Glomerular visceral epithelial cell (primary cell): ENCODE results near the gene ACE.

Experiments used
- DNase-seq: peaks from one replicate; pipeline ENCODE4 v3.0.0-alpha.2; 2016; ENCODE audit errors: extremely low spot score

The ACE gene

DNA sequence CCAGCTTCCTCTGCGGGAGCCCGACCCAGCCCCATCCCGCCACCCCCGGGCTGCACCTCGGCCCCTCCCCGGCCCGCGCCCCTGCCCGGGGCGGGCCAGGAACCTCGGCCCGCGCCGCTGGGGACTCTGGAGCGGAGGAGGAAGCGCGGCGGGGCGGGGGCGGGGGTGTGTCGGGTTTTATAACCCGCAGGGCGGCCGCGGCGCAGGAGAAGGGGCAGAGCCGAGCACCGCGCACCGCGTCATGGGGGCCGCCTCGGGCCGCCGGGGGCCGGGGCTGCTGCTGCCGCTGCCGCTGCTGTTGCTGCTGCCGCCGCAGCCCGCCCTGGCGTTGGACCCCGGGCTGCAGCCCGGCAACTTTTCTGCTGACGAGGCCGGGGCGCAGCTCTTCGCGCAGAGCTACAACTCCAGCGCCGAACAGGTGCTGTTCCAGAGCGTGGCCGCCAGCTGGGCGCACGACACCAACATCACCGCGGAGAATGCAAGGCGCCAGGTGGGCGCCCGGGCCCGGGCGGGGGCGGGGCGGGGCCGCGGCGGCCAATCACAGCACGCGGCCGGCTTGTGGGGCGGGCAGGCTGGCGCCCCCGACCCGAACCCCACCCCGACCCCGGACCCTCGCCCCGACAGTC lies at the start of gene ACE:
ACE (plus strand) TSS at position 208 of the 626 bp plus-strand sequence; CDS start at position 242, 34 bp downstream.
- peak; percentile 30 for DNase-seq

- no peak for DNase-seq
Observed at GRCh38 chr17:63429766-63430165, 47.1 kb upstream of the ACE start.

DNA sequence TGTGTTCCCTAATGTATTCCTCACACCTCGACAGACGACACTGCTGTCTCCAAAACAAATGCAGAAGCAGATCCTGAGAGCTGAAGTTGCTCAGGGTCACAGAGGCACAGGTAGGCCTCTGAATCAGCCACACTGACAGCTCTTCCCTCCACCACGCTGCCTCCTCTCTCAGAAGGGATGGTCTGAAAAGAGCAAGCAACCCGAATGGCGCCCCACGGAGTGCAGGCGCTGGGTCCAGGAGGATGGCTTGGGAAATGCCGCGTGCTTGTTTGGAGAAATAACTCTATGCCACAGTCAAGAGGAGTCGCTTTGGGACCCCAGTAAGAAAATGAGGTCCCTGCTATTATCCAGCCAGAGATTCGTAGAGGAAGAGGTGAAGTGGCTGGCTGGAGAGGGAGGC lies 46.6 kb upstream of the ACE start:
- no peak for DNase-seq

- DNase-seq = no peak
Observed at GRCh38 chr17:63431618-63431938, 45.3 kb upstream of the ACE start.

DNA sequence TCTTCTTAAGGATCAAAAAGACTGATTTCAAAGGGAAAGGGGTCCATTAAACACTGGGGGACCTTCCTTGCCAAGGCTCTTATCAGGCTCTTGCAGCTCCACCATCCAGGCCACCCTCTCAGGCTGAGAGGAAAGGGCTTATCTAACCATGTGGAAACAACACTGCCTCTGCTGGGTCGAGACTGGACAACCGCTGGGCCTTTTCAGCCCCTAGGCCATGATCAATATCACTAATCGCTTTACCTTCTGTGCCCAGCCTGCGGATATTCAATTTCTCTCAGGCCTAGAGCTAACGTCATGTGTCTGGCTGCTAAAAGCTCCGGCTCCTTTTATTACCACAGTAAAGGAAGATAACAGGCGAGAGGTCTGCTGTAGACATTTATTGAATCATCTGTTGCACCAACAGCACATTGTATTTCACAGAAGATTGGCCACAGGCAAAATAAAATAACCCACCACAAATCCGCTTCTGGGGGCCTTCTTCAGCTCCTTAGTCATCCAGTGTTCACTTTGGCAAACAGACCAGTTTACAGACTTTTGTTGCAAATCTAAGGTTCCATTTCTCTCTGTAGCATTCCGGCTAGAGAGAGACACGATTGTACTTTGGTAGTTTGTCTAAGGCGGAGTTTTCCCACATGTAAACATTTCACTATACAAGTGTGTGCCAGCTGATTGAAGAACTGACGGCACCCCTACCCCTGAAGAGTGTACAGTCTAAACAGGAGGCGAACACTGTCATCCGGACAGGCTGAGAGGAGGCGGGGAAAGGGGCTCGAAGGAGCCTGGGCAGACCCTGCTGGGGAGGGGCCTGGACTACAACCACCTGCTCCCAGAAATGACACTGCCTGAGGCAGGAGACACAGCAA lies 44.7 kb upstream of the ACE start:
- DNase-seq = no peak

DNA sequence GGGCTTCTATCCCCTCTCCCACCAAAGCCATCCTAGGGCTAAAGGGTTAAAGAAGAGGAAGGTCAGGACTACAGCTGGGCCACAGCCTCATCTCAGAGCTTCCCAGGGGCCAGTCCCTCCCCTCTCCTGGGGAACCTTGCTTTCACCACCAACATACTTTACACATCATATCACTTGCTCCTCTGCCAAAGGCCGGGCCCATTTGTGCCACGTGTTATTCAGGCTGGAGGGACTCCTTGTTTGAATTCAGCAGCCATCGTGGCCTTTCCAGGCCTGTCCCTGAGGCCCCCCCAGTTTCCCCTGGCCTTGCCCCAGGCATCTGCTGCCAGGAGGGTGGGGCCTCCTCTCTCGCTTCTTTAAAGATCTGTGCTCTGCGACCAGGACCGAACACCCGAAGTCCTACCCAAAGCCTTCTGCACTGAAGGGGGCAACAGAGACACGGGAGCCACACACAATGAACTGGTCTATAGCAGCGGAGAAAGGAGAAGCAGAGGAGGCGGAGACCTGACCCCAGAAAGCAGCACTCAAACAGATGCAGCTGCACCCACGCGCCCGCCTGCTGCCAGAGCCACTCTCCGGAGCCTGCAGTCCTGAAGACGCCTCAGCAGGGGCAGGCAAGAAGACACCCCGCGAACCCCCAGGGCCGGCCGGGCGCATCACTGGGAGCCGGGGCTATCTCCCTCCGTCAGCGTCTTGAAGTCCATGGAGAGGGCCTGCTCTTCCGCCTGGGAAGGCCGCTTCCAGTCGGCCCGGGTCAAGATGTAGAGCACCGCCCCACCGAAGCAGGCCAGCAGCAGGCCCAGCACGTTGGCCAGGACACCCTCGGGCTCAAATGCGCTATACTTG lies 42.9 kb upstream of the ACE start:
- DNase-seq = peak; percentile 64

GRCh38 chr17:63434951-63435571 lies 41.8 kb upstream of the ACE start:
- DNase-seq = peak; percentile 53

GRCh38 chr17:63435681-63436522 lies 41.0 kb upstream of the ACE start:
- no peak for DNase-seq

DNA sequence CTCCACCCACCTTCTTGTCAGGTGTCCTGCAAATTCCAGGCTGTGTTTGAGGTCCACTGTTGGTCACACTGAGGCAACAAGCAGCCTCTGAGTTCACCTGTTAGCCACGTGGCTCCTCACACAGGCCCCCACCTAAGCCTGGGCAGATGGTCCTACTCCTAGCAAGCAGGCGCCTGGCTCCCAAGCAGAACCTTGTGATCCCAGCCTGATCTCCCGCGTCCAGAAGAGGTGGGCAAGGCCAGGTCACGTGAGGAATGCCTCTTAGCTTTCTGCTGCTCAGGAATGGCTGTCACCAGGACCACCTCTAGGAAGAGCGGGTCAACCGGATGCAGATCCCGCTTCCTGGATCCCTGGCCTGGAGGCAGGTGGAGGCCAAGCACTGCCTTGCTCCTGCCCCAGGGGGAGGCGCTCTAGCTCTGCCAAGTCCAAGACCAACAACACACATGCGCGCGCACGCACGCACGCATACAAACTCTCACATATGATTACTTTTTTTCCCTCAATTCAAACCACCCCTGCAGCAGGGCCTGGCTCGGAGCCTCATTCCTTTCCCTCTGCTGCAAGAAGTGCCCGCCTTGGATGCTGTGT lies 40.2 kb upstream of the ACE start:
- DNase-seq = no peak

DNA sequence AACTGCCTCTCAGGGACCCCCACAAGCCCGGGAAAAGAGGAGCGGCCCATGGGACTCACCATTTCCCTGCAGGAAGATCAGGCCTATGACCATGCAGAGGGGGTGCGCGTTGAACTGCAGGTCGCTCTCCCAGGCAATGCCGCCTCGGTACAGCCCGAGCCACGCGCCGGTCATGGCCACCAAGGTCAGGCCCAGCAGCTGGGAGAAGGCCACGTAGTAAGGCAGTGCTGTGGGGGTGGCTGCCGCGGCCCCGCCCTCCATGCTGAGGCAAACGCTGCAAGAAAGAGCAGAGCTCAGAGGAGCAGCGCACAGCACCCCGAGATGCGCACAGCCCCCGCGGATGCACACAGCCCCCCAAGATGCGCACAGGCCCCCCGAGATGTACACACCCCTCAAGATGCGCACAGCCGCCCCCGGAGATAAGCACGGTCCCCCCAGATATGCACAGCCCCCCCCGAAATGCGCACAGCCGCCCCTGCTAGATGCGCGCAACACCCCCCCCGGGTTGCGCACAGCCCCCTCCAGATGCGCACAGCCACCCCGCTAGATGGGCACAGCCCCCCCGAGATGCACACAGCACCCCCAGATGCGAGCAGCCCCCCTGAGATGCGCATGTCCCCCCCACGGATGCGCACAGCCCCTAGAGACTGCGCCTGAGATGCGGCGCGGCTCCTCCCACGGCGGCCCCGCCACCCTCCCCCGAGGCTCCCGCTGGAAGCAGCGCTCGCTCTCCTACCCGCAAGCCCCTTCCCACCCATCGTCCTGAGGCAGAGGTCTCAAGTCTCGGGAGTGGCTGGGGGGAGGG lies 39.4 kb upstream of the ACE start:
- no peak for DNase-seq

- no peak for DNase-seq
Observed at GRCh38 chr17:63438092-63439051, 38.5 kb upstream of the ACE start.

GRCh38 chr17:63439687-63440086 lies 37.2 kb upstream of the ACE start:
- peak; percentile 25 for DNase-seq

GRCh38 chr17:63440127-63440769 lies 36.6 kb upstream of the ACE start:
- DNase-seq = no peak

DNA sequence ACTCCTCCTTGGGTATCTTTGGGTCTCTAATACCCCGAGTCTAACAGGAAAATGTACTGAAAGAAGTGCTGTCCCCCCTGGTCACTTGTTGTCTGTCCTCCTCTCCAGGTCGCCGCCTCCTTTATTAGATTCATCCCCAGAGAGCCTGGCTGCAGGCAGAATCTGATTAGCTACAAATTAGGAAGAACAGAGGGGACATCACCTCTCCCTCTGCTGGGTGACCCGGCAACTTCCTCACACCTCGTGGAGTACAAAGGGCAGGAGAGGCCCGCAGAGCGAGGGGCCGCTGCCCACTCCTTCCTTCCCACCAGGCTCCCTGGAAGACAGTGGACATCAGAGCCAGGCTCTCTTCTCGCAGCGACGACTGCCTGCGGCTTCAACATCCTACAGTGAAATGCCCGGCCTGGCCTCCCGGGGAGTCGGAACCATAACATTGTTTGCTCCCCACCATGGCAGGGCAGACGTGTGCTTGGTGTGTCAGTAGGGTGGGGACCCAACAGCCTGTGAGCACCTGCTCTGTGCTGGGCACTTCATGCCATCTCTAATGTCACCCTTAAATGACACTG lies 36.0 kb upstream of the ACE start:
- no peak for DNase-seq

- no peak for DNase-seq
Observed at GRCh38 chr17:63441654-63442053, 35.2 kb upstream of the ACE start.

GRCh38 chr17:63442074-63442473 lies 34.8 kb upstream of the ACE start:
- no peak for DNase-seq

DNA sequence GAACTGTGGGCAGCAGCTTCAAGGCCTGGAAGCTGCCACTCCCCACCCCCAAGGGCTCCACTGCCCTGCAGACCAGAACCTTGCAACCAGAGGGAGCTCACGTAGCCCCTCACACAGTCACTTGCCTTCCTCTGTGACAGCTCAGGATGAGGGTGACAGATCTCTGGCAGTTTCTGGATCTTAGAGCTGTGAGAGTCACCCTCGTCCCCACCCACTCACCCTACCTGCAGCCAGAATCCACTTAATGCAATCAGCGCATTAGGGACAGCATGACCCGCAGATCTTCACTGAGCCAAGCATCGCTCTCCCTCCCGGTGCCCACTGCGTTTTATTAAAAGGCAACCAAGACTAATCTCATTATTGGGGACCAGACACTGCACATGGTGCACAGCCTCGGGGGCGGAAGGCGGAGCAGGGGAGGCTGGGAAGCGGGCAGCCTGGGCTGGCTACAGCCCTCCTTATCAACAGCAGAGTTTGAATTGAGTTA lies 34.3 kb upstream of the ACE start:
- no peak for DNase-seq

DNA sequence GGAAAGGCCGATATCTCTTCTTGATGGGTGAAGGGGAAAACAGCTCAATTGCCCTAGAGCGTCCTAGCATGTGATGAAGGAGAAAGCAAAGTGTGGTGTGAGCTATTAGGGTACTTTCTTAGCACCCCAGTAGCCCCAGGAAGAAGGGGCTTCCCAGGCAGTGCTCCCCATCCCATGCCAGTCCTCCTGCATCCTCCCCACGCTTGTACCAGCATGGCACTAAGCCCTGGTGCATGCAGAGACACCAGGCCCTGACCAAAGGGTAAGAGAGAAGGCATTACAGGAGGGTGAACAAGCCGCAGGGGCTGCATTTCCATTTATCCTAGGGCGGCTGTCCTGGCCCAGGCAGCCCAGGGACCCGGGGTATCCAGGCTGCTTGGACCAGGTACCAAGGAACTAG lies 33.8 kb upstream of the ACE start:
- no peak for DNase-seq
